ENCODE measurements around the gene PLXDC2.
"Not testable (repeated sequence)": the region's sequence is repeated elsewhere in the genome, so short reads cannot be mapped to it uniquely, and the experiment has no call there.

PLXDC2 gene

DNA sequence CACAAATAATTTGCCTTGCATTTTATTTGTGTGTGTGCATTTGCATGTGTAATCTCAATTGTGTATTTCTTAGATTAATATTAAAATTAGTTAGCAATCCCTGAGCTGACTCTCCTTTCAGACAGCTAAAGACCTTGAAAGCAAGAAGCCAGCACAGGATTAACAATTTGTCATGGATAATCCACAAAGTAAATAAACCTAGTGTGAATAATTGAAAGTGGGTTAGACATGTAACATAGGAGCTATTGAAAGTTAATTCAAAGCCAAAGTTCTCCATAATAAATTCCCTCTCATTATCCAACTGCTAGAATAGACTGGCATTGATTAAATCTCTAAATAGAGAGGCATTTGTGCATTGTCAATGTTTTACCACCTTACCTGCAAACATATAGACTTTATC, 326.1 kb downstream of the PLXDC2 start:
- DNase-seq: no peak

DNA sequence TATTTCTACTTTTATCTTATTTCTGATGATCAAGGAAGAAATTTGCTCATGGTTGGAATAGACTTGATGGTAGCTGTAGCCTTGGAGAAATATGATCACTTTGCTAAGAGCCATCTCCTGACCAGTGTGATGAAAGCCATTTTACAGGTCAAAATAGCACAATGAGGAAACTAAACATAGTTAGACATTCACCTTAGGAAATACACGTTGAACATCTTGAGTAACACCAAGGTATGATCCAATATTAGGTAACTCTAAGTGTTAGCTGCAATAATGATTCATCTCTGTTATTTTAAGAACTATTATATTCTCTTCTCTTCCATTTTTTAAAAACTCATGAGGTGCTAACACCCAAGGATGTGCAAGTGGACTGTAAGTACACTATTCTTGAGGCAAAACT, 328.0 kb downstream of the PLXDC2 start:
- DNase-seq: no peak

DNA sequence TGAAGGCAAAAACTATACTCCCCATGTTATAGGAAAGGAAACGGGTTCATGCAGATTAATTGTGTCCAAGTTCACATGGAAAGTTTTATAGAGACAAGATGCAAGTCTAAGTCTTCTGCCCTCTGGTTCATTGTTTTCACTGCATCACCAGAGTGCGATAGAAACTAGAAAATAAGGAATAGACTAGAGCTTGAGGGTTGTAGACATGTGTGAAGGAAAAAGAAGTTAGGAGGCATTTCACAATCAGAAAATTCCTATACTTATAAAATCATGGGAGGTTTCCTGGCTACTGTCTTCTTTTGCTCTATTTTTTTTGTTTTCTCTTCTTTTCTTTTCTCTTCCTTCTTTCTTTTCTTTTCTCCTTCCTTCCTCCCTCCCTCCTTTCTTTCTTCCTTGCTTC, 329.8 kb downstream of the PLXDC2 start:
- no peak for DNase-seq

DNA sequence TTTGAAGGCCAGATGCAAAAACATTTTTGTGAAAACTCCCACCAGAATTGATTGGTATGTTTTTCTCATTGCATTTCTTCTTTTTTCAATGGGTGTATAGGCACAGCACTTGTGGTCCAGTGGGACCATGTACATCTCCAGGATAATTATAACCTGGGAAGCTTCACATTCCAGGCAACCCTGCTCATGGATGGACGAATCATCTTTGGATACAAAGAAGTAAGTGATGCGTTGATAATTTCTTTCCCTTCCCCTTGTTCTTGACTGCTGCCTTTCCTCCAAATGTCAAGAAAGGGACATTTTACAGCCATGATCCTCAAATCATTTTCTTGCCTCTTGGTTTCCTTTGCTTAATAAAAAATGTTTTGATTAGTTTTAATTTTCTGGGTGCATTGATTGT, 331.5 kb downstream of the PLXDC2 start:
- DNase-seq: peak; percentile 15

DNA sequence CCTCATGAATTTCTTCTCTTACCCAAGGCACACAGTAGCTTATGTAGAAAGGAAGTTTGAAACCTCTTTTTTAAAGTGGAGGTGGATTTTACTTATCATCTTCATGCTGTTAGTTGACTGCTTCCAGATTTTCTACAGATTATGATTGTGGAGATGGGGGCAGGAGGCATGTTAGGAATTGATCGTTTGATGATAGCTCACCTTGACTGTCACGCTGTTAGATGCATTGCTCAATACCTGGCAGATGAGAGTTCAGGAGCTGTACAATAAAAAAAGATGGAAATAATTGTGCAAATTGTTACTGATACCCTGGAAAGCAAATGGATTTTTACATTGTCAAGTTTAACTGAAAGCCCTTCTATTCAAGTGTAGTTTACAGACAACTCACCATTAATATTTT, 340.3 kb downstream of the PLXDC2 start:
- DNase-seq: no peak

DNA sequence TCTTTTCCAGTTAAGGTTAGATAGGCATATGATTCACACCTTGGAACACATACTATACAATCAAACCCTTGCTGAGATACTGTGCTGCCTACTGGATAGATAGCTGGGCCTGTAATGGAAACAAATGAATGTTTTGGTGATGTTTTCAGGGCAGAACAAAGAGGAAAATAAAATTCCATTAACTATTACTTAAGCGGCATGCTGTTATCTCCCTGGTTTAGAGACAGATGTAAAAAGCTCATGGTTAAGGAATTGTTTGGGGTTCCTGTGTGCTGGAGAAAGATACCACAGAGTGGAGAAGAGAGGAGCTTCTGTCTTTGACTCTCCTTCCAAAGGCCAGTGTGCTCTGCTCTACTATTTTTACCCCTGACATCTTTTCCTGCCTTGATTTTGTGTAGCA, 341.1 kb downstream of the PLXDC2 start:
- DNase-seq: no peak

DNA sequence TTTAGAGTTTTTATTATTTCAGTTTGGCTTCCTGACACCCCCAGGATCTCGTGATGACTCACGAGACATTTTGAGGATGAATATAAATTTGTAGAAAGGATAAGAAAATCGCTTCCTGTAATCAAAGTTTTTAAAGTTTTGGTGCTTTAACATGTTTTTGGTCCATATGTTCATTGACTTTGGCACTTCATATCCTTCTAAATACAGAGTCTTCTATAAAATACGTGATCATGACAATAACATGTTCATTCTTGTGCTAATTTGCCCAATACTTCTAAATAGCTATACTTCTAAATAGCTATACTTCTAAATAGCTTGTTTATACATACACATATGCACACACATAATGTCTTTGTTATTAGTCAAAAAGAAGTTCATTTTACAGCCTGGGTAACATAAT, 341.9 kb downstream of the PLXDC2 start:
- DNase-seq: no peak

DNA sequence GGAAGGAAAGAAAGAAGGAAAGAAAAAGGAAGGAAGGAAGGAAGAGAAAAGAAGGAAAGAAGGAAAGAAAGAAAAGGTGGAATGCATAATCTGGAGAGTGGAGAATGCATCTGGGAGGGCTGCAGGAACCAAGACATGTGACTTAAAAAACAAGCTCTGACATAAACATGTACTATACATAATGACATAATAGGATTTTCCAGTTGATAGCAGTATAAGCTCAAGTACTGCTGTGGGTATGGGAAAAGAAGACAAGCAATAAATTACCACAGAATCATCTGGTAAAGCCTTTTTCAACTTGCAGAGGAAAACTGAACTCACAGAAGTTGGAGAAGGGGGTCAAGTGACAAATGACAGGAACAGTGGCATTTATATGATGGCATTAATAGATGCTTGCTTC, 345.9 kb downstream of the PLXDC2 start:
- DNase-seq: no peak

DNA sequence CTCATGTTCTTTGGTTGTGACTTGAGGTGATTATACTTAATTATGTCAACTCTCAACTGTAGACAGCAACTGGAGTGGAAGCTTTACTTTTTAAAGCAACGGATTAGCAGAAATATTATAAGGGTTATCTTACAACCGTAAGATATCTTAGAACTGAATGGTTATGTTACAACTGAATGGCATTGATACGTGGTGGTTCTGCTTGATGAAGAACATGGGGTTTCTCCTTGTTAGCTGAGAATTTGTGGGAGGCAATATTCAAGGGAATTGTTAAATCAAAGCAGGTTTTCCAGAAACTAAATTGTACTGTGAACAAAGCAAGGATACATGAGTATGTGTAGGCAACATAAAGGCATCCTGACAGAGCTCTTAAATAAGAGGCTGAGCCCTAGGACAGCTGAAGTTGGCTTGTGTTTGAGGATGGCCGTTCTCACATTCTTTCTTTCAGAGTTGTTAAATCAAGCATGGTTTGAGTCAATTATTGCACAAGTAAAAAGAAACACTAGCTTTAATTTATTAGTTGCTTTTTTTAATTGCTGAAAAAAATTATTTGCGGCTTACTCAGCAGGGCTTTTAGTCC, 350.0 kb downstream of the PLXDC2 start:
- DNase-seq: no peak

DNA sequence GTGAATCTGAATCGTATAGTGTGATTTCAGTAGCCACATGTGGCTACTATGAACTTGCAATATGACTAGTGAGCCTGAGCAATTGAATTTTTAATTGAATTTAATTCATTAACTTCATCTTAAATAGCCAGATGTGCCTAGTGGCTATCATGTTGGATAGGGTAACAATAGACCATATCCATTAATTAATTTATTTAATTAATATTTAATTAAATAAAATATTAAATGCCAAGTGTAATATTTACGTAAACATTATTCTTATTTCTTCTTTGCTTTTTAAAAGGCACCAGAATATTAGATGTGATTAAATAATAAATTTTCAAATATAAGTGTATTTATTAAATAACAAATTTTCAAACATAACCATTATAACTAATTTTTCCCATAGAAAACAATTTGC, 354.4 kb downstream of the PLXDC2 start:
- no peak for DNase-seq

DNA sequence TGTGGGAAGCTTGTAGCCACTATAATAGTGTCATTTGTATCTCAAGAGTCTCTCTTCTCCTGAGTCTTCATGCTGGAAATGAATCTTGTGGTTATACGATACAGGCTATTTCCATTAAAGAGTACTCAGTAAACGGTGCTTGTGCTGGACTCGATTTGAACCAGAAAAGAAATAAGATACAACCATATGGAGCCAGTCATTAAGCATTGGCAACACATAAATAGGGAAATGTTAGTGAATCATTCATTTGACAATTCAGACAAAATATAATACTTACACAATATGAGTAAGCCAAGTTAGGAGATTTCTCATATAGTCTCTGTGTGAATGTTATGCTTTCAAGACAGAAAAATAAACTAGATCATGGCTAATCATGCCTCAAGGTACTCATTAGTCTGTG, 356.8 kb downstream of the PLXDC2 start:
- DNase-seq: no peak

DNA sequence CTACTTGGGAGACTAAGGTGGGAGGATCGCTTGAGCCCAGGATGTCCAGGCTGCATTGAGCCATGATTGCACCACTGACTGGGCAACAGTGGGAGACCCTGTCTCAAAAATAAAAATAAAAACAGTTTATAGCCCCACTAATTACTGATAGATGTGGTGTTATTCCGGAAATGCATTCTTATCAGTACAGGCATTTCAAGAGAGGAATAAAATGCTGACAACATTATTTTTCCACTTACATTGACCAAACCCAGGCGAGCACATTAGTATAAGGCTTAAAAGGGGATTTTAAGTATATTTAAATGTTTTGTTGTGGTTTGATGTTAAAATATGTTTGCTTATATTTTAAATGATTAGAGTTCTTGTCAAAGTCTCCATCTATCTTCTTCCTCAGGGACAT, 359.5 kb downstream of the PLXDC2 start:
- DNase-seq: no peak

DNA sequence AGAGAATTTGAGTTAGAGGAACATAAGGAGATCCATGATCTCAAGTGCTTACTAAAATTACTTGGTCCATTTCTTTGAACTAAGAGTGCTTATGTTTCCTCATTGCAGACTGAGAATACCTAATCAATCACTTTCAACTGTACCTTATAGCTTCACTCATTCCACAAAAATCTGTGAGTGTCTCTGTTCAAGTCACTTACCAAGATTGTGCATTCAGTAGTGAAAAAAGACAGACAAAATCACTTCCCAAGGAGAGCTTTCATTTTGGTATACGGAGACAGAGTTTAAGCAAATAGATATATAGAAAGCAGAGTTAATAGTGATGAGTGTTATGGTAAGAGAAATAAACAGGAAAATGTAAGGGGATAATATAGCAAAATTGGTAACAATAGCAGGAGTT, 364.5 kb downstream of the PLXDC2 start:
- no peak for DNase-seq

DNA sequence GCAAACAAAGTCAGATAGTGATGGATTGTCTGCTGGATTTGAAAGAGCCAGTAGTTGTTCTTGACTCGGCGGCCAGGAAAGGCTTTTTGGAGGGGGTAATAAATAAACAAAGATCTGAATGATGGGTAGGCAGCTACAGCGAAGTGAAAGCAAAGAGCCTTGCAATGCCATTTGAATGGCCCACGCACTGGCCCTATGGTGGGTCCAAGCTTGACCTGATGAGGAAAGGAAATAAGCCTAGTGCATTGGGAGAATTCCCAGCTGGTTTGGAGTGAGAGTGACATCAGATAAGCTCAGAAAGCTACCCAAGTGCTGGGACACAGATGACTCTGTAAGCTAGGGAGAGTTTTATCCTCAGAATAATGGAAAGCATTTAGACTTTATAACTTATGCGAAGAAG, 365.2 kb downstream of the PLXDC2 start:
- DNase-seq: no peak

DNA sequence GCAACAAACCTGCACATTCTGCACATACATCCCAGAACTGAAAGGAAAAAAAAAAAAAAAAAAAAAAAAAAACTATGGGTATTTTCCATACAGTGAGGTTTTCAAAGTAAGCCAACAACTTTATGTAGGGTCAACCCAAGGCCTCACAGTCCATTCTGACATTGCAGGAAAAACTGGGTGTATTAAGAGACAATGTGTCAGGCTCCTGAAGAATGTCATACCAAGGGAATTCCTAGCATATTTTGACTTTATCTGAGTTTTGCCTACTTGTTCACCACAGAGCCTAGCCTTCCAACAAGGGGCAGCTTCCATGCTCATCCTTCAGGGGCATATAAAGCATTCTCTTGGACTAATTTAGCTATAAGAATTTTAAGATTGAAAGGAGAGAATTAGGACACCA, 368.9 kb downstream of the PLXDC2 start:
- peak; percentile 10 for DNase-seq

DNA sequence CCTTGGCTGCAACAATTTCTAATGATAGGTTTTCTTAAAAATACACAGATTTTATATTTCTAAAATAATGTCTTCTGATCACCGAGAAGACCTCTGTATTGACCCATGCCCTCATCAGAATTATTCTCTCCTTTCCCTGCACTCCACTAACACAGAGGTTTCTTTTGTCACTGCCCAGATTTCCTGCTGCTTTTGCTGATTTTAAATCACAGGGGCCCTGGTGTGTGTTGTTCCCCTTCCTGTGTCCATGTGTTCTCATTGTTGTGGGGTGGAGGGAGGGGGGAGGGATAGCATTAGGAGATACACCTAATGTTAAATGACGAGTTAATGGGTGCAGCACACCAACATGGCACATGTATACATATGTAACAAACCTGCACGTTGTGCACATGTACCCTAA, 375.2 kb downstream of the PLXDC2 start:
- DNase-seq: not testable (repeated sequence)

DNA sequence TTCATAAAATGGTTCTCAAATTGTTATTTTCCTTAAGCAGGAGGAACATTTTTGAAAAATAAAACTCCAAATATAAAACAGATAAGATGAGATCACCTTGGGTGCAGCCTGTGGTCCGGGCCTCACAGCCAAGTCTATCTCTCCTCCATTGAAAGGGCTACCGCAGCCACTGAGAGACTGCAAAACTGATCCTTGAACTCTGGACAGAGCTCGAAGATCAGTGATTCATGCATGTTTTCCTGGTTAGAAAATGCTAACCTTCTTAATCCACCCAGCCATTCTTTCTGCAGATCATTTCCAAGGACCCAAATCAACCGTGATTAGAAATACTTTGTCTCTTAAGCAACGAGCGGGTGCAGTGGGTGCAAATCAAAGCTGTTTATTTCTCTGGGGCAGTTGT, 378.8 kb downstream of the PLXDC2 start:
- no peak for DNase-seq

DNA sequence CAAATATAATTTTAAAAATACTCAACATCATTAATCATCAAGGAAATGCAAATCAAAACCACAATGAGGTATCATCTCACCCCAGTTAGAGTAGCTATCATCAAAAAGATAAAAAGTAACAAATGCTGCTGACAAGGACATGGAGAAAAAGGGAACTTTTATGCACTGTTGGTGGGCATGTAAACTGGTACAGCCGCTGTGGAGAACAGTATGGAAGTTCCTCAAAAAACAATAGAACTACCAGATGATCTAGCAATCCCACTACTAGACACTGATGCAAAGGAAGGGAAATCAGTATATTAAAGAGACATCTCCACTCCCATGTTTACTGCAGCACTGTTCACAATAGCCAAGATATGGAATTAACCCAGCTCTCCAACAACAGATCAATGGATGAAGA, 384.5 kb downstream of the PLXDC2 start:
- DNase-seq: no peak

DNA sequence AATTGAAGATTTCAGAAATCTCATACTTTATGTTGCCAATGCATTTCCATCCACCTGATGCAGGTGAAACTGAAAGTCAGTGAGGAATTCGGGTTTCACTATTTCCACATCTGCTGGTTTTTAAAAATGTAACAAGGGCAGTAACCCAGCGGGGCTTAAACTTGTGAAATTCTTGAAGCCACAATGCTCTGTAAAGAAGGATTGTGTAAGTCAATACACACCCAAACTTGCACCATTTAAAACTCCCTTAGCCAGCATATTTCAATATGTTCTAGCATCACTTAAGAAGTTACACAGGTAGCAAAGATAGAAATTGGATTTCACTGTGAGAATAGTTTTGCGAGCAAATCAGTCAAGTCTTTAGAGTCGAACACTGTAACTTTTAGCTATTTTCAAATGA, 386.1 kb downstream of the PLXDC2 start:
- DNase-seq: no peak

DNA sequence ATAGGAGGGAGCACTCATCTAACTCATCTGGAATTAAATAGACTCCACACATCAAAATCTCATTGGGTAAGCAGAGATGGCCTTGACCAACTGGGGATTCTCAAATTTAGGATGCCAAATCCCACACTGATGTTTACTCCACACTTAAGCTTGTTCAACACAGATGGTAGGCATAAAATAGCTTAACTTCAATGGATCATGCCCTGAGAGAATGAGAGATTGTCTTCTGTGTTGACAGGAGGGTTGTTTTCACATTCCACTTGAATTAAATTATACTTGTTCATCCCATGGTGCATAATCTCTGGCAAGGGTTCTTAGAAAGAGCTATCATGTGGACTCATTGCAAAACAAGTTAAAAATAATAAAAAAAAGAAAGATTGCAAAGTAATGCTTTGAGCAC, 391.4 kb downstream of the PLXDC2 start:
- DNase-seq: no peak

DNA sequence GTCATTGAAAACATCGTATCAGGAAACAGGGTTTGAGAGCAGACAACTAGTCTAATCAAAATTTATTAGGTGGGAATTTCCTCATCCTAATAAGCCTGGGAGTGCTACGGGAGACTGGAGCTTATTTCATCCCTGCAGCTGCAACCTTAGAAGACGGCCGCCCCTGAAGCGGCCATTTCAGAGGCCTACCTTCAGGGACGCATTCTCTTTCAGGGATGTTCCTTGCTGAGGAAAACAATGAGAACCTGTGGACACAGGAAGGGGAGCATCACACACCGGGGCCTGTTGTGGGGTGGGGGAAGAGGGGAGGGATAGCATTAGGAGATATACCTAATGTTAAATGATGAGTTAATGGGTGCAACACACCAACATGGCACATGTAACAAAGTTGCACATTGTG, 392.9 kb downstream of the PLXDC2 start:
- DNase-seq: not testable (repeated sequence)

DNA sequence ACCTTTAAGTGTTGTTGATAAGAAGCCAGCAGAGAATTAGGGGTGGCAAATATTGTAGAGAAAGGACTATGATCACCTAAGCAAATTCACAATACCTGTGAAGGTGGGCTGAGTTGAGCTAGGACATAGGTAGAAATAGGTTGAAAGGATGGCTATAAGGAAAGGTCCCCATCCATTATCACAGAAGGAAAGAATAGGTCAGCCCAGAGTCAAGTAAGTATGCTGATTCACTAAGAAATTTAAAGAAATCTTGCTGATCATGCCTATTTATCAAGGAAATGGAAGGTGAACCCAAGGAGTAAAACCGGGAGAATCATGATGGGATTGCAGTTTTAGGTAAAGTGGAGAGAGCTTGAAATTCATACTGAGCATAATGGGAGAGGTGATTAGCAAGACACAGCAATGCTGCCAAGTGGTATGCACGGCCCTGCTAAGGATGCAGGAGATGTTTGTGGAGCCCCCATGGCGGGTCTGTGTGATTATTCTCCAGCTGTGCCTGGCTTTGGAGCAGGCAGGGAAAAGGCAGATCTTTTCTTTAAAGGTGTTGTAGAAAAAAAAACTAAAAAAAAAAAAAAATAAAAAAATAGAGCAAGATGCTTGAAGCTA, 399.4 kb downstream of the PLXDC2 start:
- DNase-seq: no peak

DNA sequence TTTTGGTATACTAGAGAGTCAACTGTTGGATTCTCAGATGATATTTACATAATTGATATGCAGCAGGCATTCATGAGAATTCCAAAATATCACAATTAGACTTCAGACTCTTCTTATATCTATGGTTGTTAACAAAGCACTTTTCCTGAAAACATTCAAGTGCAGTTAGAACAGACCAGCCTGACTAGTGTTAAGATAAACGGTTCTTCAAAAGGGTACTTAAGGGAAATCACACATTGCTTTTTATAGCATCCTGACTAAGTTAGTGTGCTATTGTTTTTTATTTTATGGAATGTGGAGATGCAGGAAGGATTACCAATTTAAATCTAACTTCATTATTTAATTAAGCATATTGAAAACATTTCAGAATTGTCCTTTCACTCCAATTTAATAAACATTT, 405.1 kb downstream of the PLXDC2 start:
- no peak for DNase-seq

DNA sequence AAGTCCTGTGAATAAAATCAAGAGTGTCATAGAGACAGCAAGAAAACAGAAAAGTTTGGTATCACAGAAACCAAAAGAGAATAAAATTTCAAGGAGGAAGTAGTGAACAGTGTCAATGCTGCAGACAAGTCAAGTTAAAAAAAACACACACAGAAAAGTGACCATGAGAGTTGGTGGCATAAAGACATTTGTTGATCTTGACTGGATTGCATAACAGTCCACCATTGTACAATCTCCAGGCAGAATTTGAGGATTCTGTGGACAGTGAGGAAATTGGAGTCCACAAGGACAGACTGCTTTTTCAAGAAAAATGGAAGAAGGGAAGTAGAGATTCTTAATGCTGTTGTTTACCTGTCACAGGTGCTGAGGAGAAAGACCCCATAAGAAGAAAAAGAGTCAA, 412.5 kb downstream of the PLXDC2 start:
- DNase-seq: no peak

DNA sequence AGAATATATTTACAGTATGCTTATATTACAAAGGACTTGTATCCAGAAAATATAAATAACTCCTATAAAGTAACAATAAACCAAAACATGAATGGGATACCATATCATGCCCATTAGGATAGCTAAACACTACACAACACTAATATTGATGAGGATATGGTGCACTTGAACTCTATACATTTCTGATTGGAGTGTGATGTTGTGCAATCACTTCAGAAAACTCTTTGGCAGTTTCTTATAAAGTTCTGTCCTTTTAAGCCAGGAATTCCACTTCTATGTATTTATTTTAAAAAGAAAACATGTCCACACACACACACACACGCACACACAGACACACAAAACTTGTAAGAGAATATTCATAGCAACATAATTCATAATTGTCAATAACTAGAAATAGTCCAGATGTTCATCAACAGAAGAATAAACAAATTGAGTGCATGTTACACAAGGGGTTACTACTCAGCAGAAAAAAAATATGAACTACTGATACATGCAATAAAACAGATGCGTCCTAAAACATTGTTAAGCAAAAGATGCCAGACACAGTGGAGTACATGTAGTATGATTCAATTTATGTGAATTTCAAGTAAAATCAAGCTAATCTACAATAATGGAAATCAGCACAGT, 416.0 kb downstream of the PLXDC2 start:
- DNase-seq: no peak

Data from fibroblast of skin of right quadriceps (primary cell).